B cell (primary cell): ENCODE measurements around the gene DPYD. TPM values are rescaled to one million over a fixed set of nuclear protein-coding genes. Genes with fewer than 3 reads are reported as not detected.

Experiments
- ATAC-seq: fragments of 200-7000 bp; cut with Tn5 transposase; one replicate; pipeline ENCODE4 v1.10.0; 2021; ENCODE audit warnings: low read depth, mild to moderate bottlenecking, moderate number of reproducible peaks, moderate library complexity
- CTCF ChIA-PET: fragments of 350-600 bp; sonication (Branson Sonifier 250); formaldehyde crosslinking; loops from one replicate; lab custom pipeline; 2021; ENCODE audit warnings: antibody characterized with exemption, inconsistent platforms; lab: Charles Lee
- POLR2A ChIA-PET: fragments of 350-600 bp; sonication (Branson Sonifier 250); formaldehyde crosslinking; loops from one replicate; lab custom pipeline; 2021; ENCODE audit warnings: antibody characterized with exemption; lab: Charles Lee
- DNase-seq: peaks from one replicate; pipeline ENCODE4 v3.0.0; 2013
- H2AFZ ChIP-seq: 2 replicates; pipeline ENCODE4 v1.6.1; 2012; ENCODE audit warnings: mild to moderate bottlenecking, low read depth, low read length; ENCODE audit not compliant: insufficient read depth, poor library complexity, severe bottlenecking
- H3K27ac ChIP-seq, 2 donors: 1 replicate in 1 of 2; 2 replicates in 1 of 2; pipeline ENCODE4 v1.5.1; 2012 to 2013; ENCODE audit warnings: low read length in 2 of 2, mild to moderate bottlenecking in 2 of 2, moderate library complexity in 1 of 2
- H3K27me3 ChIP-seq, 4 experiments: fragments of 200-600 bp in 1 of 4; sonication (generic) in 1 of 4; replicated peaks in 1 of 4; 1 replicate in 2 of 4; 2 replicates in 2 of 4; pipeline versions ENCODE4 v1.6.1 to v1.7.0; 2013 to 2016; ENCODE audit warnings: low read length in 3 of 4, mild to moderate bottlenecking in 2 of 4, mixed read lengths in 1 of 4, moderate library complexity in 1 of 4; ENCODE audit not compliant: insufficient read depth in 4 of 4, control insufficient read depth in 3 of 4; ENCODE audit errors: control extremely low read depth in 1 of 4
- H3K36me3 ChIP-seq, 2 experiments: replicated peaks in 1 of 2; 1 replicate in 1 of 2; 2 replicates in 1 of 2; pipeline versions ENCODE4 v1.6.1 to v1.7.1; 2013; ENCODE audit warnings: low read length in 1 of 2; ENCODE audit not compliant: insufficient read depth in 2 of 2, control insufficient read depth in 1 of 2; ENCODE audit errors: control extremely low read depth in 1 of 2, extremely low read depth in 1 of 2
- H3K4me1 ChIP-seq, 2 donors: fragments of 200-600 bp in 1 of 2; sonication (generic) in 1 of 2; 1 replicate in 1 of 2; 2 replicates in 1 of 2; pipeline versions ENCODE4 v1.5.1 to v1.6.1; 2013 to 2017; ENCODE audit warnings: low read length in 2 of 2; ENCODE audit not compliant: control insufficient read depth in 2 of 2, insufficient read depth in 2 of 2
- H3K4me2 ChIP-seq: replicated peaks from 2 replicates; pipeline ENCODE3; 2012; ENCODE audit warnings: mild to moderate bottlenecking, low read depth, low read length; ENCODE audit not compliant: poor library complexity, severe bottlenecking
- H3K4me3 ChIP-seq, 5 experiments: fragments of 200-600 bp in 1 of 5; sonication (generic) in 1 of 5; 1 replicate in 3 of 5; 2 replicates in 2 of 5; pipeline versions ENCODE4 v1.5.1 to v1.7.0; 2011 to 2016; ENCODE audit warnings: low read length in 4 of 5, mild to moderate bottlenecking in 4 of 5, low read depth in 2 of 5, control low read depth in 1 of 5, moderate library complexity in 1 of 5; ENCODE audit not compliant: insufficient read depth in 1 of 5; ENCODE audit errors: control extremely low read depth in 1 of 5, extremely low read depth in 1 of 5
- H3K79me2 ChIP-seq: fragments of 200-600 bp; sonication (generic); one replicate; pipeline ENCODE4 v1.6.0; 2016; ENCODE audit warnings: low read length; ENCODE audit not compliant: control insufficient read depth, insufficient read depth
- H3K9ac ChIP-seq: fragments of 200-600 bp; sonication (generic); 2 replicates; pipeline ENCODE4 v1.6.1; 2017; ENCODE audit warnings: mild to moderate bottlenecking, low read length, moderate library complexity
- H3K9me3 ChIP-seq, 3 donors: one replicate each; pipeline versions ENCODE4 v1.6.1 to v1.7.1; 2013; ENCODE audit warnings: low read length in 2 of 3; ENCODE audit not compliant: control insufficient read depth in 2 of 3, insufficient read depth in 1 of 3; ENCODE audit errors: control extremely low read depth in 1 of 3
- H4K20me1 ChIP-seq: 2 replicates; pipeline ENCODE4 v1.6.0; 2012; ENCODE audit warnings: mild to moderate bottlenecking, low read length; ENCODE audit not compliant: insufficient read depth, control insufficient read depth, poor library complexity, severe bottlenecking
- H3K27ac Mint-ChIP-seq: one replicate; pipeline ENCODE4 v1.8.0; 2021; ENCODE audit warnings: mixed read lengths
- H3K27me3 Mint-ChIP-seq: one replicate; pipeline ENCODE4 v1.8.0; 2021; ENCODE audit warnings: mixed read lengths
- H3K4me1 Mint-ChIP-seq: one replicate; pipeline ENCODE4 v1.8.0; 2021; ENCODE audit warnings: mixed read lengths
- H3K4me3 Mint-ChIP-seq: one replicate; pipeline ENCODE4 v1.8.0; 2021; ENCODE audit warnings: mixed read lengths
- H3K9me3 Mint-ChIP-seq: one replicate; pipeline ENCODE4 v1.8.0; 2022; ENCODE audit warnings: mixed read lengths; ENCODE audit not compliant: insufficient read depth
- EZH2 ChIP-seq: IDR thresholded peaks from 2 replicates; pipeline ENCODE4 v1.6.1; 2012; ENCODE audit warnings: borderline replicate concordance, low read depth, mild to moderate bottlenecking, moderate library complexity, low read length; ENCODE audit not compliant: insufficient read depth, poor library complexity, severe bottlenecking
- WGBS: methylation state at CpG from one replicate; pipeline ENCODE4 v1.1.5; 2013; ENCODE audit warnings: missing lambda C conversion rate; ENCODE audit not compliant: insufficient coverage; 5-methylcytosine and 5-hydroxymethylcytosine counted together
- intact Hi-C: fragments of 100-400 bp; cut with micrococcal nuclease; formaldehyde crosslinking; loops from one replicate; pipeline ENCODE4 v1.10.0; 2022
- polyA plus RNA-seq: library from polyadenylated mRNA; depleted of rRNA; stranded (reverse); fragments of >200 nt; gene quantifications from 2 replicates; pipeline ENCODE4 v1.2.3, GENCODE V29; 2012
- total RNA-seq, 2 donors: library from RNA; stranded (reverse); fragments of 120-200 nt in 1 of 2; gene quantifications; 1 replicate in 1 of 2; 2 replicates in 1 of 2; pipeline versions ENCODE4 v1.2.3 to v1.2.4, GENCODE V29; 2013 to 2022
- TF ChIP-seq, protein P1 (sequence below): fragments of 200-600 bp; IDR thresholded peaks from one replicate; pipeline ENCODE4 v1.8.0; 2022; ENCODE audit warnings: antibody characterized with exemption, mild to moderate bottlenecking

DPYD gene
- total and polyA plus RNA-seq, 2 donors (not counting 1 experiment from before 2014, with no cell fraction given): 4.2 to 19.0 TPM

DNA sequence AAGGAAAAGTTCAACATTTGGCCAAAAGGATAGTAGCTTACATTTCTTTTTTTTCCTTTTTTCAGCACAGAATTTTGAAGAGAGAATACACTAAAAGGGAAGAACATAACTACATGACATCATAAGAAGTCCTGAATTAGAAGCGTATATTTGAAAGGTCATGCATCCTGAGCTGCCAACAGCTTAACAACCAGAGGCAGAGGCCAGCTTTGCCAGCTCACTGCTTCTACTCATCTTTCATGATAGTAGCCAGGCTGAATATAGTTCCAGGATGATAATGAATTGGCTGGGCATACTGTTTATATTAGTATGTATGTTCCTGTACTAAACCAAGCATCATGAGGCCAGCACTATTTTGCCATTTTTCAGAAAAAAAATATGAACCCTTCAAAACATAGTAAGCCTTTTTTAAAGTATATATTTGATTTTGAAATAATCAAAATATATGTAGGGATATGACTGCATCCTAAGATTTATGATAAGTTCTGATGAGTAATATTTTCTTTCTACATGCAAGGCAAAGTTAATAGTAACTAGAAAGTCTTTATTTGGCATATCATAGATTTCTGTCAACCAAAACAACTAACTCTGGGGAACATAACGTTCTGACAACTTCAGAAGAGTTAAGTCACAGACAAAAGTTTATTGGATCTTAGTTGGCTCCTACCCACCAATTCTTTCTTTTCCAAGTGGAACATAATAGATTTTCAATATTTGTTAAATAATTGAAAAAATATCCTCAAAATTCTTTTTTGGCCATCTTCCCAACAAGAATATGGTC, 123.2 kb downstream of the DPYD start:
- DNase-seq (no peak), ATAC-seq (no peak)
- H3K27me3 ChIP-seq: no peaks in the 10 kb centered on the region
- Mint-ChIP-seq H3K4me1 (peaks cover 1% of the 10 kb centered on the region), H3K27ac (no peak overlapping the region), H3K27me3 (no peaks in the 10 kb centered on the region), H3K9me3 (no peaks in the 10 kb centered on the region), H3K4me3 (no peak overlapping the region)
- no peaks in the 10 kb centered on the region for H4K20me1 ChIP-seq
- peaks cover 0 to 2% (median 0%) of the 10 kb centered on the region in 3 donors for H3K9me3 ChIP-seq
- TF ChIP-seq, protein P1, sequence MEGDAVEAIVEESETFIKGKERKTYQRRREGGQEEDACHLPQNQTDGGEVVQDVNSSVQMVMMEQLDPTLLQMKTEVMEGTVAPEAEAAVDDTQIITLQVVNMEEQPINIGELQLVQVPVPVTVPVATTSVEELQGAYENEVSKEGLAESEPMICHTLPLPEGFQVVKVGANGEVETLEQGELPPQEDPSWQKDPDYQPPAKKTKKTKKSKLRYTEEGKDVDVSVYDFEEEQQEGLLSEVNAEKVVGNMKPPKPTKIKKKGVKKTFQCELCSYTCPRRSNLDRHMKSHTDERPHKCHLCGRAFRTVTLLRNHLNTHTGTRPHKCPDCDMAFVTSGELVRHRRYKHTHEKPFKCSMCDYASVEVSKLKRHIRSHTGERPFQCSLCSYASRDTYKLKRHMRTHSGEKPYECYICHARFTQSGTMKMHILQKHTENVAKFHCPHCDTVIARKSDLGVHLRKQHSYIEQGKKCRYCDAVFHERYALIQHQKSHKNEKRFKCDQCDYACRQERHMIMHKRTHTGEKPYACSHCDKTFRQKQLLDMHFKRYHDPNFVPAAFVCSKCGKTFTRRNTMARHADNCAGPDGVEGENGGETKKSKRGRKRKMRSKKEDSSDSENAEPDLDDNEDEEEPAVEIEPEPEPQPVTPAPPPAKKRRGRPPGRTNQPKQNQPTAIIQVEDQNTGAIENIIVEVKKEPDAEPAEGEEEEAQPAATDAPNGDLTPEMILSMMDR: no peak
- H3K4me3 ChIP-seq: no peak overlapping the region
- CTCF ChIA-PET: no interaction called here
- intact Hi-C loops: no loop called here
- H3K27ac ChIP-seq: no peak overlapping the region
- no peaks in the 10 kb centered on the region for H3K79me2 ChIP-seq
- POLR2A ChIA-PET: no interaction called here
- H2AFZ ChIP-seq: no peak overlapping the region
- no CpG with 5 or more reads among the region's 2 CpGs for WGBS
- no peaks in the 10 kb centered on the region for H3K4me1 ChIP-seq
- no peaks in the 10 kb centered on the region for H3K36me3 ChIP-seq
- no peak overlapping the region for H3K9ac ChIP-seq
- H3K4me2 ChIP-seq: no peak overlapping the region

DNA sequence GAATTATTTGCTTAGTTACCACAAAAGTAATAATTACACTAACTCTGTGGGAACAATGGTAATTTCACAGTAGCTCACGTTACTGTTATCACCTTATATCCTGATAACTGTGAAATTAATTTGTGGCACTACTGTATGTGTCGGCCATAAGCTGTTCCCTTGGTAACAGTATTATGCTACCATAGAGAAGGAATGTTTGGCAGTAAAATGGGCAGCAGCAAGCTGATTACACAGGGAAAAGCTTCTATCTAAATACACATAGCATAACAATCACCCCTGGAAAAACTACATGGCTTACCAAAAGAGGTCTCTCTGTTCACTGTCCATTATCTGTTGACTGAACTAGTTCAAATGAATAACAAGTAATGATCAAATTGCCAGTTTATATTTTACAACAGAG, 124.1 kb downstream of the DPYD start:
- Histone ChIP-seq H4K20me1 (no peaks in the 10 kb centered on the region), H3K9ac (no peak overlapping the region), H3K27me3 (no peaks in the 10 kb centered on the region), H3K36me3 (no peaks in the 10 kb centered on the region), H3K4me3 (no peak overlapping the region), H3K4me2 (no peak overlapping the region), H3K27ac (no peak overlapping the region), H2AFZ (no peak overlapping the region), H3K79me2 (no peaks in the 10 kb centered on the region), H3K4me1 (peaks cover 0 to 3% of the 10 kb centered on the region in 2 donors), H3K9me3 (no peaks in the 10 kb centered on the region)
- H3K27me3 Mint-ChIP-seq: no peaks in the 10 kb centered on the region
- POLR2A ChIA-PET: no interaction called here
- no peak overlapping the region for H3K4me3 Mint-ChIP-seq
- DNase-seq (no peak), ATAC-seq (no peak)
- CTCF ChIA-PET: no interaction called here
- intact Hi-C loops: no loop called here
- no CpG with 5 or more reads among the region's 2 CpGs for WGBS
- H3K4me1 Mint-ChIP-seq: peaks cover 5% of the 10 kb centered on the region
- H3K9me3 Mint-ChIP-seq: no peaks in the 10 kb centered on the region
- TF ChIP-seq, protein P1: no peak
- no peak for TF ChIP-seq EZH2
- H3K27ac Mint-ChIP-seq: no peak overlapping the region
